ENCODE data around the gene RPAP2. TPM values are rescaled to one million over a fixed set of nuclear protein-coding genes. Genes with fewer than 3 reads are reported as not detected.
A peak's percentile ranks its signal among the peaks of the same experiment; 100 is the strongest.
"Not testable (repeated sequence)": the region's sequence is repeated elsewhere in the genome, so short reads cannot be mapped to it uniquely, and the experiment has no call there.

Gene RPAP2
- total RNA-seq, 2 experiments from 2014 or later: 37.1 to 41.4 TPM

DNA sequence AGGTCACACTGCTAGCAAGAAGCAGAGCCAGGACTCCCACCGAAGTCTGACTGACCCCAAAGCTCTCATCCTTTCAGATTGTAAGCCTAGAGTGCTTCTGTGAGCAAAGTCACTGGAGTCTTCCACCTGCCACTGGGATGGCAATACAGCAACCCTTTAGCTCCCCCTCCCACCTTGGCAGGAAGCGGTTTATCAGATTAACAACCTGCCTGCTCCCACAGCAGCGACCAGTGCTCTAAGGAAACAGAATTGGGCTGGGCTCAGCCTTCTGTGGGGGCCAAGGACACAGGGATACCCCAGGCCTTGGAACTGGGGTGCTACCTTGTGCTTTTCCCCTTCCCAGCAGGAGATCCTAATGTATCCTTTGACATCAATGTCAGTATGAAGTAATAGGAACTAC lies 111.8 kb downstream of the RPAP2 start:
- Mint-ChIP-seq H3K4me1 (peaks cover 35% of the 10 kb centered on the region), H3K27ac (peak overlapping the region; percentile 82), H3K9me3 (ENCODE audit: low read depth) (no peaks in the 10 kb centered on the region), H3K4me3 (no peak overlapping the region), H3K27me3 (no peaks in the 10 kb centered on the region), H3K36me3 (no peaks in the 10 kb centered on the region)
- peak; percentile 85 for ATAC-seq
- DNase-seq: peak; percentile 74
- CTCF ChIA-PET: interaction anchor here (0.6 to 2.3 kb wide), 12 partner anchors 9 to 401 kb away, joined by 3 to 8 read pairs (median 3); no protein-coding TSS in a partner anchor

DNA sequence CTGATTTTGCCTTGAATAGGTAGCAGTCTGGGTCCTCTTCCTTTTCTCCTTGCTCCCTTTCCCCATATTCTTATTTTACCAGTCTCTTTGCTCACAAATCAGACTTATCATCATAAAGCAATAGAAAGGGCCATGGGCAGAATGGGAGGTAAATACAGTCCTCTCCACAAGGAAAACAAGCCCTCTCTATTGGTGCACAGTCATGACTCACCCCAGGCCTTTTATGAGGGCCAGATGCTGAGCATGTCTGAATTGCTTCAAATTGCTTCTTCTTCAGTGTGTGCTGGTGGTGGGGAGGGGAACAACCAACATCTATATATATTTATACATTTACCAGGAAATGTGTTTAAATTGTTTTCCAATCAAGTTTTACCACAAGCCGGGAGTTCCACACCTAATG lies 112.7 kb downstream of the RPAP2 start:
- DNase-seq (no peak), ATAC-seq (peak; percentile 52)
- H3K4me1 Mint-ChIP-seq: peaks cover 35% of the 10 kb centered on the region
- CTCF ChIA-PET: interaction anchor here (1.2 to 1.4 kb wide), 4 partner anchors 74 to 188 kb away, joined by 3 read pairs; no protein-coding TSS in a partner anchor
- no peaks in the 10 kb centered on the region for H3K9me3 Mint-ChIP-seq (ENCODE audit: low read depth)
- no peaks in the 10 kb centered on the region for H3K36me3 Mint-ChIP-seq
- H3K4me3 Mint-ChIP-seq: no peak overlapping the region
- no peak overlapping the region for H3K27ac Mint-ChIP-seq
- H3K27me3 Mint-ChIP-seq: no peaks in the 10 kb centered on the region

DNA sequence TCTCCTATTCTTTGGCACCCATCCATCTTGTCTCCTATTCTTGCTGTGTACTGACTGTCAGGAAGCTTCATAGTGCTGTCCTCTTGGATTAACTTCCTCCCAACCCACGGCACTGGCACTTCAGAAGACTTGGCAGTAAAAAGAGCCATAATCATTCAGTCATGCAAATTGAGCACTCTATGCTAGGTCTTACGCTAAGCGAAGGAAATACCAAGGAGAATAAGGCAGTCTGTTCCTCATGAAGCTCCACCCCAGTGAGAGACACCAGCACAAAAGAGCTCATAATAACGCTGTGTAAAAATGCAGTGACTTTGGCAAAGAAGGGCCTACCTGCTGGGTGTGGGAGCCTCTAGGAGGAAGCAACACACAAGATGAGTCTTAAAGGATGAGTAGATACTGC lies 120.8 kb downstream of the RPAP2 start:
- H3K27ac Mint-ChIP-seq: no peak overlapping the region
- ATAC-seq: no peak
- no peaks in the 10 kb centered on the region for H3K27me3 Mint-ChIP-seq
- no peaks in the 10 kb centered on the region for H3K9me3 Mint-ChIP-seq (ENCODE audit: low read depth)
- no peaks in the 10 kb centered on the region for H3K4me1 Mint-ChIP-seq
- H3K4me3 Mint-ChIP-seq: no peak overlapping the region
- CTCF ChIA-PET: no interaction called here
- DNase-seq: no peak
- H3K36me3 Mint-ChIP-seq: no peaks in the 10 kb centered on the region

DNA sequence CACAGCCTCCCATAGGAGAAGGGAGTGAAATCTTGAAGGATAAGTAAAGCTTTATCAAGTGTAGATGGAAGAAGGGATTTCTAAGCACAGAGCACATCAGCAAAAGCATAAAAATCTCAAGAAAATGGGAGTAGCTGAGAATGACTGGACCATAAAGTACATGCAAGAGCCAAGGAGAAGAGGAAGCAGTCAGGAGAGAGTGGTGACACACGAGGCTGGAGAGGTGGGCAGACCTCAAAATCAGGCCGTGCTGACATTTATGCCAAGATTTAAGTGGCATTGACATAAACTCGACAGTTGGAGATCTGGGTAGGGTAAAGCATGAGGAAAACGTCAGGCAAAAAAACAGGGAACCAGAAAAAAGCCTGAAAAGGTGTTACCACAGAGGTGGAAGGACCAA lies 125.5 kb downstream of the RPAP2 start:
- Mint-ChIP-seq H3K9me3 (ENCODE audit: low read depth) (no peaks in the 10 kb centered on the region), H3K36me3 (no peaks in the 10 kb centered on the region), H3K27me3 (no peaks in the 10 kb centered on the region), H3K4me3 (no peak overlapping the region), H3K27ac (no peak overlapping the region), H3K4me1 (no peaks in the 10 kb centered on the region)
- ATAC-seq (no peak), DNase-seq (no peak)
- CTCF ChIA-PET: interaction anchor here (2.0 kb wide), 1 partner anchor 15 kb away, joined by 8 read pairs; no protein-coding TSS in a partner anchor

DNA sequence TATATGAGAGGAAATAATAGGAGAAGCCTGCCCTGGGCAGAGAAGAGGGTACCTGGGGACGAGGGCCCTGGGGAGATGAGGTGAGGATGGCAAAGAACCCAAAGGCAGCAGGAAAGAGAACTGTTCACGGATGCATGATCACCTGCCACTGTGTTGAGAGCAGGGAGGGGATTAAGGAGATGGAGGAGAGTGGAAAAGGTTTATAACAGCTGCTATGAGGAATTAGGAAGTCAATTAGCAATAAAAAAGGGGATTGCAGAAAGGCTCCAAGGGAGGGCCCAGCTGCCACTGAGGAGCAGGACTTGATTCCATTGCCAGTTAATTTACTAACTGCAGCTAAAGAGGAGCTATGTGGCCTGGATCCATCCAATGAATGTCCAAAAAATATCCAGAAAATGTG lies 126.8 kb downstream of the RPAP2 start:
- CTCF ChIA-PET: no interaction called here
- no peaks in the 10 kb centered on the region for H3K9me3 Mint-ChIP-seq (ENCODE audit: low read depth)

DNA sequence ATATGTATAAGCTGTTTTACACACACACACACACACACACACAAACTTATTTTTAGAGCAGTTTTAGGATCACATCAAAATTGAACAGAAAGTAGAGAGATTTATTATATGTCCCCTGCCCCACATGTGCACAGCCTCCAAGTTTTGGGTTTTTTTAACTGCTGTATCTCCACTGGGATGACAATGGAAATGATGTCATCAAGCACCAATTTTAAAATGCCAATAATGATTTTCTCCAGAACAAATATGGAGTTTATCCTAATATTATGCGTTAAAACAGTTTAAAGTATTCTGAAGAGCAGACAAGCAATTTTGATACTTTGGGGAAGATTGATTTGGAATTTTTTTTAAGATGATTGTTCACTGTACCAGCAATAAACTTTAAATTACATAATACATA lies 131.2 kb downstream of the RPAP2 start:
- H3K36me3 Mint-ChIP-seq: peaks cover 2% of the 10 kb centered on the region
- CTCF ChIA-PET: no interaction called here
- no peaks in the 10 kb centered on the region for H3K27me3 Mint-ChIP-seq
- DNase-seq (no peak), ATAC-seq (no peak)
- no peaks in the 10 kb centered on the region for H3K9me3 Mint-ChIP-seq (ENCODE audit: low read depth)
- no peak overlapping the region for H3K4me3 Mint-ChIP-seq
- no peak overlapping the region for H3K27ac Mint-ChIP-seq
- no peaks in the 10 kb centered on the region for H3K4me1 Mint-ChIP-seq

More for the DNA sequence above, 126.8 kb downstream of the RPAP2 start:
- Mint-ChIP-seq H3K27ac (no peak overlapping the region), H3K4me1 (no peaks in the 10 kb centered on the region), H3K4me3 (no peak overlapping the region), H3K27me3 (no peaks in the 10 kb centered on the region), H3K36me3 (no peaks in the 10 kb centered on the region)
- ATAC-seq (no peak), DNase-seq (no peak)

DNA sequence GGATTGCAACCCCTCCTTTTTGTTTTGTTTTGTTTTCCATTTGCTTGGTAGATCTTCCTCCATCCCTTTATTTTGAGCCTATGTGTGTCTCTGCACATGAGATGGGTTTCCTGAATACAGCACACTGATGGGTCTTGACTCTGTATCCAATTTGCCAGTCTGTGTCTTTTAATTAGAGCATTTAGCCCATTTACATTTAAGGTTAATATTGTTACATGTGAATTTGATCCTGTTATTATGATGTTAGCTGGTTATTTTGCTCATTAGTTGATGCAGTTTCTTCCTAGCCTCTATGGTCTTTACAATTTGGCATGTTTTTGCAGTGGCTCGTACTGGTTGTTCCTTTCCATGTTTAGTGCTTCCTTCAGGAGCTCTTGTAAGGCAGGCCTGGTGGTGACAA lies 135.7 kb downstream of the RPAP2 start:
- H3K27me3 Mint-ChIP-seq; H3K4me3 Mint-ChIP-seq; H3K9me3 Mint-ChIP-seq (ENCODE audit: low read depth); CTCF ChIA-PET; H3K4me1 Mint-ChIP-seq; H3K27ac Mint-ChIP-seq; ATAC-seq; DNase-seq; H3K36me3 Mint-ChIP-seq: not testable (repeated sequence)

DNA sequence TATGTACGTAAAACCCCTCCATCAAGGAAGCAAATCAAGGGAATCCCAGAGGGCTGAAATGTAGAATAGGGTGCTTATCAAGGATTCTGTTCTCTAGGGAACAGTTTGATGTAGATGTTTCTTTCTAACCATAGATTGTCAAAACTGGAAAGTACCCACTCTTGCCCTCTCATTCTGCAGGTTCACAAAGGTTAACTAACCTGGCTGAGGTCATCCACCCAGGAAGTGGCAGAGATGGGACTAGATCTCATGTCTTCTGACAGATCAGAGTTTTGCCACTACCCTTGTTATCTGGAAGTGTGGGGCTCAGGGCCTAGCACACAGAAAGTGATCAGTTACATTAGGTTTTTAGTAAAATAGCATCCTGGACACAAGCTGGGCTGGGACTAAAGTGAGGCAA lies 140.4 kb downstream of the RPAP2 start:
- peak; percentile 45 for DNase-seq
- CTCF ChIA-PET: no interaction called here
- peaks cover 14% of the 10 kb centered on the region for H3K4me1 Mint-ChIP-seq
- H3K9me3 Mint-ChIP-seq (ENCODE audit: low read depth): no peaks in the 10 kb centered on the region
- peak overlapping the region; percentile 31 for H3K27ac Mint-ChIP-seq
- peaks cover 5% of the 10 kb centered on the region for H3K36me3 Mint-ChIP-seq
- H3K4me3 Mint-ChIP-seq: no peak overlapping the region
- no peak for ATAC-seq
- H3K27me3 Mint-ChIP-seq: no peaks in the 10 kb centered on the region

DNA sequence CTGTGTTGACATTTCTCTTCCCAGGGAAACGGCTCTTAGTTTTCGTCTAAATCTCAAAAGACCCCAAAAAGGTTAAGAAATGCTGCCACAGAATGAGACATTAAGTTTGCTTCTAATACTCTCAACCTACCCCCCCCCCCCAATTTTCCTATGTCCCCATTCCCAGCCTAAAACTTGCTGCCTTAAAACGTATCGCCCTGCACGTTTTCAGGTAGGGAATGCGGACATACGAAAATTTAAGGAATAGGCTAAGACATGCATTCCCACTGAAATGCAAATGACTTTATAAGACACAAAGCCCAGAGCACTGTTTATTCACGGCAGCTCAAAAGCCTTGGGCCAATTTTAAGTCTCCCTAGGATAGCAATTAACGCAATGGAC lies 142.4 kb downstream of the RPAP2 start:
- Mint-ChIP-seq H3K27me3 (no peaks in the 10 kb centered on the region), H3K4me3 (no peak overlapping the region), H3K4me1 (peaks cover 16% of the 10 kb centered on the region), H3K27ac (no peak overlapping the region), H3K36me3 (peaks cover 1% of the 10 kb centered on the region), H3K9me3 (ENCODE audit: low read depth) (no peaks in the 10 kb centered on the region)
- no peak for ATAC-seq
- CTCF ChIA-PET: no interaction called here
- DNase-seq: no peak

DNA sequence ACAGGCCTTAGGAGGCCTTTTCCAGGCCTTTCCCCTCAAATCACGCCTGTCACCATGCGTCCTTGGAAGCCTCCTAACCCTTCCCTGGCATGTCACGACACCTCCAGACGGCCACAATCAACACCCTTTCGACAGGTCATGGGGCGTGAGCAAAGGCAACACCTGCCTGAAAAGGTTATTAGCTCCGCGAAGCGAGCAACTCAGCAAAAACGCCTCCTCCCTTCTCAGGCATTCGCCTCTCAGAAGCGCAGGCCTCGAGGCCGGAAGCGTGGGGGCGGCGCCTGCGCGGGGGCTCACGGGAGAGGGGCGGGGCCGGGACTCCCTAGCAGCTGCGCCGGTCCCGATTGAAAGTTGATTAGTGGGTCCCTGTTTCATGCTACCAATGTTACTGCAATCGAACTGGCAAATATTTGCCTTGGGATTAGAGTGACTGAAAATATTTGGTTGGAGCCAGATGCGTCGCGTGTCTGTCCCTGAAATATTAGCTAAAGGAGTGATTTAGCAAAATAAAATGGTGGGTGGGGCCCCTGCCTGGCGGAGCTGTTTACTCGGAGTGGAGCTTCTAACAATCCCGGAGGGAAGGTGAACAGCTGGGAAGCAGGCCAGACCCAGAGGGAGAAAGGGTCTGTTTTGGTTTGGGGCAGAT lies 143.0 kb downstream of the RPAP2 start:
- no peak for DNase-seq
- CTCF ChIA-PET: interaction anchor here (0.9 to 1.2 kb wide), 2 partner anchors 13 to 155 kb away, joined by 3 to 4 read pairs; no protein-coding TSS in a partner anchor
- Mint-ChIP-seq H3K4me3 (no peak overlapping the region), H3K4me1 (peaks cover 20% of the 10 kb centered on the region), H3K27me3 (peaks cover 3% of the 10 kb centered on the region), H3K36me3 (peaks cover 1% of the 10 kb centered on the region), H3K27ac (no peak overlapping the region), H3K9me3 (ENCODE audit: low read depth) (no peaks in the 10 kb centered on the region)
- ATAC-seq: no peak

DNA sequence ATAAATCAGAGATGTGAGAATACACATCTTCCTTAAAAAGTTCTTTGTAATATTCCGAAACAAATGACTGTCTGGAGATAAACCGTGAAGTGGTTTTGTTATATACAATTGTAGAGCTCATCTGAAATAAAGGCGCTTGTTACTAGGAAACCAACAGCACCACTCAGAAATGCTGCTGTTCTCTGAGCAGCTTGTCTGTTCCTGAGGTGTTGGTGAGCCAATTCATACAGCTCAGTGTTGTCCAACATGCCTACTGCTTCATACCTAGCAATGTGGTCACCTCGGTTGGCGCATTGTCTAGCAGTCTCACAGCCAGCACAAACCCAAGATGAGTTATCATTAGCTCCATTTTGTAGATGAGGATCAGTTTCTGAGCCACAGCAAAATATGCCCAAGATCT lies 143.5 kb downstream of the RPAP2 start:
- Mint-ChIP-seq H3K36me3 (peaks cover 1% of the 10 kb centered on the region), H3K4me3 (no peak overlapping the region), H3K4me1 (peaks cover 22% of the 10 kb centered on the region), H3K9me3 (ENCODE audit: low read depth) (no peaks in the 10 kb centered on the region), H3K27me3 (peaks cover 3% of the 10 kb centered on the region), H3K27ac (no peak overlapping the region)
- DNase-seq: no peak
- CTCF ChIA-PET: interaction anchor here (0.9 to 1.2 kb wide), 2 partner anchors 12 to 155 kb away, joined by 3 to 4 read pairs; no protein-coding TSS in a partner anchor
- ATAC-seq: no peak

DNA sequence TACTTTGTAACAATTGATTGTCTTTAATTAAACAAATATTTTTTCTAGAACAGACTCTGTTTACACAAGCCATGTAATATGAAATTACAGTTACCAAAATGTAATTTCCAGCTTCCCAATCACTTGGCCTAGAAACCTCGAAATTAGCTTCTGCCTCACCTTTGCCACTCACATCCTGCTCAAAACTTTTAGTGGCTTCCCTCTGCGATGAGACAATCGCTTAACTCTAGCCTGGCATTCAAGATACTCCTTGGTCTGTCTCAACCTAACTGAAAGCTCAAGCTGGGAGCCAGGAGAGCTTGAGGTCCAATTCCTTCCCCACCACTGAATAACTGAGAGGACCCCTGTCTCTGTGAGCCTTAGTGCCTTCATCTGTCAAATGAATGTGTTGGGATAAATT lies 145.0 kb downstream of the RPAP2 start:
- DNase-seq (no peak), ATAC-seq (no peak)
- CTCF ChIA-PET: no interaction called here
- Mint-ChIP-seq H3K4me3 (no peak overlapping the region), H3K27me3 (peaks cover 5% of the 10 kb centered on the region), H3K27ac (no peak overlapping the region), H3K36me3 (peaks cover 1% of the 10 kb centered on the region), H3K9me3 (ENCODE audit: low read depth) (no peaks in the 10 kb centered on the region), H3K4me1 (peaks cover 25% of the 10 kb centered on the region)

DNA sequence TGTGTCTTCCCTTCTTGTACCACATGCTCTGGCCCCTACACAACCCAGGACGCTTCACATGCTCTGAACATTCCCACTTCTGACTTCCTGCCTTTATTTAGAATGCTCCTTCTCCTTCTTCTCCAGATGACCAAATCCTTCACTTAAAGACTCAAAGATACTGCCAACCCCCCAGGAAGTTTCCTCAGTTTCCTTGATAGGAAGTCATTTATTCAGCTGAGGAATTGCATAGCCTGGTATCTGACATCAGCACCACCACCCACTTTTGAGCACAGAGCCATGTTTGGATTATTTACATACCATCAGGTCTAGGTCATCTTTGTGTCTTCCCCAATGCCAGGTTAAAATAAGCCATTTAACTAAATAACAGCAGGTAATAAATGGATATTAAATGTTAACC lies 145.5 kb downstream of the RPAP2 start:
- DNase-seq (no peak), ATAC-seq (no peak)
- H3K4me3 Mint-ChIP-seq: no peak overlapping the region
- H3K27ac Mint-ChIP-seq: no peak overlapping the region
- peaks cover 20% of the 10 kb centered on the region for H3K4me1 Mint-ChIP-seq
- CTCF ChIA-PET: no interaction called here
- no peaks in the 10 kb centered on the region for H3K36me3 Mint-ChIP-seq
- H3K9me3 Mint-ChIP-seq (ENCODE audit: low read depth): no peaks in the 10 kb centered on the region
- H3K27me3 Mint-ChIP-seq: peaks cover 5% of the 10 kb centered on the region

DNA sequence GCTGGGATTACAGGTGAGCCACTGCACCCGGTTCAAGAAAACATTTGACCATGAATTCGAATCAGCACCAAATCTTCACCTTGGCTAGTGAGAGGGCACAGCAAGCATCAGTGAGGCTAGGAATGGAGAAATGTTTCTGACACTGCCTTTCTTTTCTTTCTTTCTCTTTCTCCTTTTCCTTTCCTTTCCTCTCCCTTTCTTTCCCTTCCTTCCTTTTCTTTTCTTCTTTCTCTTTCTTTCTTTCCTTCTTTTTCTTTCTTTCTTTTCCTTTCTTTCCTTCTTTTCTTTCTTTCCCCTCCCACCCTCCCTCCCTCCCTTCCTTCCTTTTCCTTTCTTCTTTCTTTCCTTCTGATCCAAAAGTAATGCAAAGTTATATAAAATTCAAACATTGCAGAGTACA lies 147.0 kb downstream of the RPAP2 start:
- H3K4me1 Mint-ChIP-seq: peaks cover 16% of the 10 kb centered on the region
- no peak overlapping the region for H3K27ac Mint-ChIP-seq
- H3K36me3 Mint-ChIP-seq: no peaks in the 10 kb centered on the region
- no peak for ATAC-seq
- H3K4me3 Mint-ChIP-seq: no peak overlapping the region
- DNase-seq: no peak
- CTCF ChIA-PET: no interaction called here
- H3K9me3 Mint-ChIP-seq (ENCODE audit: low read depth): no peaks in the 10 kb centered on the region
- H3K27me3 Mint-ChIP-seq: peaks cover 5% of the 10 kb centered on the region
